Loucy (cell line): ENCODE results near the gene MRPS35.

Experiments used
- H2AFZ ChIP-seq: fragments of 200-600 bp; sonication (generic); 2 replicates; pipeline ENCODE4 v1.6.0; 2016; ENCODE audit warnings: antibody characterized with exemption, mild to moderate bottlenecking, low read length, moderate library complexity
- H3F3A ChIP-seq: fragments of 200-600 bp; 2 replicates; pipeline ENCODE4 v1.6.0; 2016; ENCODE audit warnings: antibody characterized with exemption, low read depth, mild to moderate bottlenecking
- H3K27me3 ChIP-seq: fragments of 200-600 bp; sonication (generic); 2 replicates; pipeline ENCODE4 v1.6.1; 2014; ENCODE audit warnings: low read length, mild to moderate bottlenecking; ENCODE audit not compliant: insufficient read depth, poor library complexity, severe bottlenecking
- H3K36me3 ChIP-seq: fragments of 200-600 bp; sonication (generic); 2 replicates; pipeline ENCODE4 v1.6.1; 2016; ENCODE audit warnings: low read length; ENCODE audit not compliant: insufficient read depth
- H3K4me1 ChIP-seq: fragments of 200-600 bp; sonication (generic); 2 replicates; pipeline ENCODE4 v1.5.1; 2014; ENCODE audit warnings: low read length, mild to moderate bottlenecking; ENCODE audit not compliant: insufficient read depth, poor library complexity, severe bottlenecking
- H3K4me2 ChIP-seq: fragments of 200-600 bp; sonication (generic); 2 replicates; pipeline ENCODE4 v1.6.0; 2014; ENCODE audit warnings: antibody characterized with exemption, low read length, low read depth, mild to moderate bottlenecking; ENCODE audit not compliant: poor library complexity, severe bottlenecking
- H3K4me3 ChIP-seq: fragments of 200-600 bp; sonication (generic); 2 replicates; pipeline ENCODE4 v1.5.1; 2014; ENCODE audit warnings: low read length, mild to moderate bottlenecking, mixed read lengths; ENCODE audit not compliant: poor library complexity, severe bottlenecking
- H3K79me2 ChIP-seq: fragments of 200-600 bp; sonication (generic); 2 replicates; pipeline ENCODE4 v1.6.1; 2014; ENCODE audit warnings: low read length; ENCODE audit not compliant: insufficient read depth
- H3K9ac ChIP-seq: fragments of 200-600 bp; sonication (generic); 2 replicates; pipeline ENCODE4 v1.6.0; 2014; ENCODE audit warnings: mild to moderate bottlenecking, low read depth, low read length, moderate library complexity; ENCODE audit not compliant: poor library complexity, severe bottlenecking
- H3K9me2 ChIP-seq: fragments of 200-600 bp; sonication (generic); replicated peaks from 2 replicates; pipeline ENCODE4 v1.6.1; 2016; ENCODE audit warnings: low read depth, low read length, mixed read lengths
- H3K9me3 ChIP-seq: fragments of 200-600 bp; sonication (generic); 2 replicates; pipeline ENCODE4 v1.6.1; 2014; ENCODE audit warnings: mild to moderate bottlenecking, antibody characterized with exemption, low read length, low read depth; ENCODE audit not compliant: insufficient read depth
- H4K20me1 ChIP-seq: fragments of 200-600 bp; sonication (generic); 2 replicates; pipeline ENCODE4 v1.6.0; 2014; ENCODE audit warnings: antibody characterized with exemption, low read length, mild to moderate bottlenecking; ENCODE audit not compliant: insufficient read depth, poor library complexity, severe bottlenecking
- EZH2phosphoT487 ChIP-seq: fragments of 200-600 bp; IDR thresholded peaks from 2 replicates; pipeline ENCODE4 v1.6.1; 2018; ENCODE audit warnings: antibody characterized with exemption, mild to moderate bottlenecking, moderate library complexity, borderline replicate concordance
- TF ChIP-seq, protein P1 (sequence below): fragments of 200-600 bp; sonication (generic); conservative IDR thresholded peaks from 2 replicates; pipeline ENCODE4 v1.5.1; 2014; ENCODE audit warnings: mild to moderate bottlenecking, antibody characterized with exemption, low read length

Gene MRPS35

DNA sequence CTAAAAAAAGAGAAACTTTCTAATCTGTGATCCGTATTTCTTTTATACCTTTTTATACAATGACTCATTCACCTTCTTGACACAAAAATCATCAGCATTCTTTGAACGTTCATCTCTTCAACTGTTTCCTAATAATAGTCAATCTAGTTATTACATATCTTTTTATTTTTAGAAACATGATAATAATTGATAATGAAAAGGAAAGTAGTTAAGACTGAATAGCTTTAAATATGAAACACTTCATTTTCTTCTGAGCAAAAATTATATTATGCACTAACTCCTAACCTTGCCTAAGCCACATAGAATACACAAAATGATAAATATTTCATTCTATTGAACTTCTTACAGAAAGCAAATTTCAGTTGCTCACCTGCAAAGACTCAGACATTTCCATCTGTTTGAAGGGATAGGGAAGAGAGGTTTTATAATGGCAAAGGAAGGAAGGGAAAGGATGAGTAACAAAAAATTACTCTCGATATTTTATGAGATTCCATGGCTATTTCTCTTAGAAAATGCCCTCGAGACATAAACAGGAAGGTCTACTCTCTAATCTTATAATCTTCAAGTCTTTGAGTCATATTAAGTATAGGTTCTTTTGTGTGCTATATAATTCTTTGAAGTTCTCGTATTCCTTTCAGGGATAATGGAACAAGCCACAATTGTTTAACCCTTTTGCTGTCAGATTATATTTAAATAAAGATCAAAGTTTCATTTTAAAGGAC is 61.9 kb downstream of the MRPS35 start:
- Histone ChIP-seq H4K20me1 (no peaks in the 10 kb centered on the region), H3K4me1 (no peaks in the 10 kb centered on the region), H2AFZ (no peak overlapping the region), H3K9ac (no peak overlapping the region), H3F3A (peaks cover 6% of the 10 kb centered on the region; the same call in 1 of the 2 replicates), H3K4me3 (no peak overlapping the region), H3K36me3 (no peaks in the 10 kb centered on the region), H3K9me2 (no peaks in the 10 kb centered on the region), H3K79me2 (no peaks in the 10 kb centered on the region), H3K9me3 (no peaks in the 10 kb centered on the region), H3K4me2 (no peak overlapping the region), H3K27me3 (no peaks in the 10 kb centered on the region)
- no peak for TF ChIP-seq EZH2phosphoT487
- TF ChIP-seq, protein P1, sequence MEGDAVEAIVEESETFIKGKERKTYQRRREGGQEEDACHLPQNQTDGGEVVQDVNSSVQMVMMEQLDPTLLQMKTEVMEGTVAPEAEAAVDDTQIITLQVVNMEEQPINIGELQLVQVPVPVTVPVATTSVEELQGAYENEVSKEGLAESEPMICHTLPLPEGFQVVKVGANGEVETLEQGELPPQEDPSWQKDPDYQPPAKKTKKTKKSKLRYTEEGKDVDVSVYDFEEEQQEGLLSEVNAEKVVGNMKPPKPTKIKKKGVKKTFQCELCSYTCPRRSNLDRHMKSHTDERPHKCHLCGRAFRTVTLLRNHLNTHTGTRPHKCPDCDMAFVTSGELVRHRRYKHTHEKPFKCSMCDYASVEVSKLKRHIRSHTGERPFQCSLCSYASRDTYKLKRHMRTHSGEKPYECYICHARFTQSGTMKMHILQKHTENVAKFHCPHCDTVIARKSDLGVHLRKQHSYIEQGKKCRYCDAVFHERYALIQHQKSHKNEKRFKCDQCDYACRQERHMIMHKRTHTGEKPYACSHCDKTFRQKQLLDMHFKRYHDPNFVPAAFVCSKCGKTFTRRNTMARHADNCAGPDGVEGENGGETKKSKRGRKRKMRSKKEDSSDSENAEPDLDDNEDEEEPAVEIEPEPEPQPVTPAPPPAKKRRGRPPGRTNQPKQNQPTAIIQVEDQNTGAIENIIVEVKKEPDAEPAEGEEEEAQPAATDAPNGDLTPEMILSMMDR = no peak

DNA sequence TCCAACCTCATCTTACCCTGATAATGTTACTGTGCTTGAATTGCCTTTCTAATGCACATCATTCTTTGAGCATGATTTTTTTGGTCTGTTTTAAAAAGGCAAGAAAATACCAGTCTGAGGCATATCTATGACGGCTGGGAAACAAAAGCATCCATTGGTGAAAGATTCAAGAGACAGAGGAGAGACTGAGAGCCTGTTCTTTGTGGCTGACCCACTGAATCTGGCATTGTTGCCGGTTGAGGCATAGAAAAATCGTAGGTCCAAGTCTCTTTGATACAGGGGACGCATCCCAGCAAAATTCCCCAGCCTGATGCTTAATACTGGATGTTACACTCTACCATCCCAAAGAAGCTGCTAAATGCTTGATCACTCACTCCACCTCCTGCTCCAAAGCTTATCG is 66.5 kb downstream of the MRPS35 start:
- TF ChIP-seq EZH2phosphoT487 = no peak
- TF ChIP-seq, protein P1 = no peak
- Histone ChIP-seq H3K27me3 (no peaks in the 10 kb centered on the region), H3K9me3 (no peaks in the 10 kb centered on the region), H3K4me3 (no peak overlapping the region), H3K4me2 (no peak overlapping the region), H3K9ac (no peak overlapping the region), H3K36me3 (no peaks in the 10 kb centered on the region), H3K4me1 (peaks cover 19% of the 10 kb centered on the region), H3F3A (peaks cover 7% of the 10 kb centered on the region; the same call in 1 of the 2 replicates), H2AFZ (no peak overlapping the region), H3K9me2 (no peaks in the 10 kb centered on the region), H4K20me1 (peaks cover 6% of the 10 kb centered on the region), H3K79me2 (peaks cover 20% of the 10 kb centered on the region)

DNA sequence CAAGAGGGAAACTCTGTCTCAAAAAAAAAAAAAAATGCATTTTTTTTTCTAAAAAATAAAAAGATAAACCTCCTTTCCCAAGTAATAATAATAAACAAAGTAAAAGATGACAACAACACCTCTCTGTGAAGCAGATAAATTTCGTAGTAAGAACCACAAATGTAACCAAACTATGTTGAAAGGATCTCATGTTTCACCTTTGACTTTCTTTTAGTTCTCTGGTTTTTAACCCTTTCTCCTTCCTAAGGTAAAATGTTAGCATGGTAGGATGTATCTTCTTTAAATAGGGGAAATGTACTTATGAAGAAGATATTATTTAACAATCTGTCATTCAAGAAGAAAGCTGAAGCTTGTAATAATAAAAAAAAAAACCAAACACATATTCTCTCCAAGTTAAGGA is 67.6 kb downstream of the MRPS35 start:
- no peak overlapping the region for H3K4me3 ChIP-seq
- no peak overlapping the region for H3K4me2 ChIP-seq
- H2AFZ ChIP-seq = no peak overlapping the region
- H3K9ac ChIP-seq = no peak overlapping the region
- H3K4me1 ChIP-seq = peaks cover 25% of the 10 kb centered on the region
- TF ChIP-seq, protein P1 = no peak
- TF ChIP-seq EZH2phosphoT487 = no peak
- no peaks in the 10 kb centered on the region for H3K9me3 ChIP-seq
- H3F3A ChIP-seq = peaks cover 7% of the 10 kb centered on the region; the same call in 1 of the 2 replicates
- no peaks in the 10 kb centered on the region for H3K9me2 ChIP-seq
- H3K27me3 ChIP-seq = no peaks in the 10 kb centered on the region
- H3K36me3 ChIP-seq = no peaks in the 10 kb centered on the region
- peaks cover 30% of the 10 kb centered on the region for H3K79me2 ChIP-seq
- peaks cover 14% of the 10 kb centered on the region for H4K20me1 ChIP-seq
